ENCODE data around the gene ATPAF1. TPM values are rescaled to one million over a fixed set of nuclear protein-coding genes. Genes with fewer than 3 reads are reported as not detected.

ATPAF1 gene
- total and polyA plus RNA-seq, 2 donors from 2014 or later = 36.4 to 127 TPM

DNA sequence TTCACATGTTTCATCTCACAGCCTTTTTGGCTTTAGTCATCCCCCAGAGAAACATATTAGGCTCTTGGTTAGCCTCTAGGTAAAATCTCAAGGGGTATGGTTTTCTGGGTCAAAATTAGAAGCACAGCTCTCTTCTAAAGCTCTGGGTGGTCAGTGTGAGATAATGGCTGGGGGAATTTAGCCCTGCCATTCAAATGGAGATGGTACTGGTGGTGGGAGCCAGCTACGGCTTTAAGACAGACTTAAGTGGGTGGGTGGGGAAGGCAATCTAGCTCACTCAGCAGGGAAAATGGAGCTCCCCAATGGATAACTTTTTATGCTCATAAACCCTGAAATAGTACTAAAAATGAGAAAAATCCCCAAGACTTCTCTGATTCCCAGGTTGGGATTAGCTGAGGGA is 9.2 kb upstream of the ATPAF1 start:
- H3K36me3 ChIP-seq (ENCODE audit: control insufficient read depth in 2 of 3, insufficient read depth in 3 of 3, low read length in 3 of 3) = peaks cover 3 to 33% (median 23%) of the 10 kb centered on the region in 3 donors
- no peak overlapping the region for H3K27ac ChIP-seq (ENCODE audit: low read depth in 2 of 2, low read length in 2 of 2)
- intact Hi-C loops (cut with DNase I) = no loop called here
- H3K27me3 ChIP-seq (ENCODE audit: control insufficient read depth, insufficient read depth, low read length) = no peaks in the 10 kb centered on the region
- H3K4me3 ChIP-seq (ENCODE audit: low read length in 3 of 3) = no peak overlapping the region
- DNase-seq (no peak), FAIRE-seq (no peak)
- no peaks in the 10 kb centered on the region for H3K9me3 ChIP-seq (ENCODE audit: control insufficient read depth in 2 of 3, insufficient read depth in 1 of 3, low read length in 3 of 3)
- no peak overlapping the region for H3K9ac ChIP-seq (ENCODE audit: low read length in 3 of 3)
- H3K4me1 ChIP-seq (ENCODE audit: control insufficient read depth in 2 of 3, insufficient read depth in 2 of 3, low read depth in 1 of 3, low read length in 3 of 3) = no peaks in the 10 kb centered on the region
- TF ChIP-seq, protein P1, sequence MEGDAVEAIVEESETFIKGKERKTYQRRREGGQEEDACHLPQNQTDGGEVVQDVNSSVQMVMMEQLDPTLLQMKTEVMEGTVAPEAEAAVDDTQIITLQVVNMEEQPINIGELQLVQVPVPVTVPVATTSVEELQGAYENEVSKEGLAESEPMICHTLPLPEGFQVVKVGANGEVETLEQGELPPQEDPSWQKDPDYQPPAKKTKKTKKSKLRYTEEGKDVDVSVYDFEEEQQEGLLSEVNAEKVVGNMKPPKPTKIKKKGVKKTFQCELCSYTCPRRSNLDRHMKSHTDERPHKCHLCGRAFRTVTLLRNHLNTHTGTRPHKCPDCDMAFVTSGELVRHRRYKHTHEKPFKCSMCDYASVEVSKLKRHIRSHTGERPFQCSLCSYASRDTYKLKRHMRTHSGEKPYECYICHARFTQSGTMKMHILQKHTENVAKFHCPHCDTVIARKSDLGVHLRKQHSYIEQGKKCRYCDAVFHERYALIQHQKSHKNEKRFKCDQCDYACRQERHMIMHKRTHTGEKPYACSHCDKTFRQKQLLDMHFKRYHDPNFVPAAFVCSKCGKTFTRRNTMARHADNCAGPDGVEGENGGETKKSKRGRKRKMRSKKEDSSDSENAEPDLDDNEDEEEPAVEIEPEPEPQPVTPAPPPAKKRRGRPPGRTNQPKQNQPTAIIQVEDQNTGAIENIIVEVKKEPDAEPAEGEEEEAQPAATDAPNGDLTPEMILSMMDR (IDR thresholded peaks at IDR 0.05; ENCODE audit: borderline replicate concordance, extremely low read depth, insufficient read depth) = no peak

DNA sequence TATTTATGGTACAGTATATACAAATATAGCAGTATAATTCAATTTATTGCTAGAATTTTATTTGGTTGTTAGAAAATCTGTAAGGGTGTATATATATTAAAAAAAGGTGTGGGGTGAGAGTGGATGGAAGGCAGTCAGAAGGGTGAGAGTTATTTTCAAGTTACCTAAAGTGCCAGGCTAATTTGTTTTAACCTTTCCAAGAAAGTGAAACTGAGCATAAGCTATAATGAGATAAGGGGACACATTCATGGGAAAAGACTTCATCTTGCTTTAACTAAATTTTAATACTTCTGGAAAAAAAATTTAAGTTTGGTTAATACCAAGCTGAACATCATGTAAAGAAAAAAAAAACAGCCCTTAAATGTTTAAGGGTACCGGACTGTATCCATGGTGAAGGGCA is 8.4 kb upstream of the ATPAF1 start:
- no peak overlapping the region for H3K27ac ChIP-seq (ENCODE audit: low read depth in 2 of 2, low read length in 2 of 2)
- FAIRE-seq (no peak), DNase-seq (no peak)
- intact Hi-C loops (cut with DNase I) = no loop called here
- no peak overlapping the region for H3K9ac ChIP-seq (ENCODE audit: low read length in 3 of 3)
- no peak overlapping the region for H3K4me3 ChIP-seq (ENCODE audit: low read length in 3 of 3)
- no peaks in the 10 kb centered on the region for H3K4me1 ChIP-seq (ENCODE audit: control insufficient read depth in 2 of 3, insufficient read depth in 2 of 3, low read depth in 1 of 3, low read length in 3 of 3)
- TF ChIP-seq, protein P1 (IDR thresholded peaks at IDR 0.05; ENCODE audit: borderline replicate concordance, extremely low read depth, insufficient read depth) = no peak
- no peaks in the 10 kb centered on the region for H3K9me3 ChIP-seq (ENCODE audit: control insufficient read depth in 2 of 3, insufficient read depth in 1 of 3, low read length in 3 of 3)
- peaks cover 3 to 25% (median 19%) of the 10 kb centered on the region in 3 donors for H3K36me3 ChIP-seq (ENCODE audit: control insufficient read depth in 2 of 3, insufficient read depth in 3 of 3, low read length in 3 of 3)
- H3K27me3 ChIP-seq (ENCODE audit: control insufficient read depth, insufficient read depth, low read length) = no peaks in the 10 kb centered on the region

DNA sequence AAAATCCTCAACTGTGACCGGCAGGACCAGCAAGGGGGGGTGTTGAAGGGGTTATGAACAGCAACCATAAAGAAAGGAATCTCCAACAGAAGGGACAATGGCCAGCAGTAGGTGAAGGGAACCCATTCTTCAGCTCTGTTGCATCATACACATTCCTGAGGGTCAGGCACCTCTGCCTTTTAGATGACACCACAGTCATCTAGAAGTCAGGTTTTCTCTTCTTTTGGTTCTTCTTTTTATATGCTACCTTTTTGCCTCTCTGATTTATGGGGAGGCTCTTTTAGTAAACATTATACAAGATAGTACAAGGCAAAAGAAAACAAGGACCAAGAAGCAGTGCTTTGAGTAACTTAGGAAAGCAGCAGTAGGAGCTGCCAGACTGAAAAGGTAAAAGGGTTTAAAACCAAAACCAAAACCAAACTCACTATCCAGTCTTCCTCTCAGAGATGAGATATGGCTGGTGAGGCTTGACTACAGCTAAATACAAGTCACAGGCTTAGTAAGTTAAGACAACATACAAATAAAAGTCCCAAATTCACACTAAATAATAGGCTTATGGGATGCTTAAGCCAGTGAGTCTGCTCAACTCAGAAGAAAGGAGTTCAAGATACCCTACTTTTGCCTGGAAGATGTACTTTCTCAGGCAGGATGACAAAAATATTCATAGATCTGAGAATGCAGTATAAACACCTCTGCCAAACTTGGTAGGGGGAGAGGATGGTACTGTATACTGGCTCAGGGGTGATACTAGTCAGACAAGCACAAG is 7.6 kb upstream of the ATPAF1 start:
- no peak overlapping the region for H3K4me3 ChIP-seq (ENCODE audit: low read length in 3 of 3)
- FAIRE-seq = no peak
- H3K9ac ChIP-seq (ENCODE audit: low read length in 3 of 3) = no peak overlapping the region
- H3K27ac ChIP-seq (ENCODE audit: low read depth in 2 of 2, low read length in 2 of 2) = no peak overlapping the region
- no peaks in the 10 kb centered on the region for H3K9me3 ChIP-seq (ENCODE audit: control insufficient read depth in 2 of 3, insufficient read depth in 1 of 3, low read length in 3 of 3)
- TF ChIP-seq, protein P1 (IDR thresholded peaks at IDR 0.05; ENCODE audit: borderline replicate concordance, extremely low read depth, insufficient read depth) = no peak
- H3K27me3 ChIP-seq (ENCODE audit: control insufficient read depth, insufficient read depth, low read length) = no peaks in the 10 kb centered on the region
- peaks cover 3 to 22% (median 16%) of the 10 kb centered on the region in 3 donors for H3K36me3 ChIP-seq (ENCODE audit: control insufficient read depth in 2 of 3, insufficient read depth in 3 of 3, low read length in 3 of 3)
- H3K4me1 ChIP-seq (ENCODE audit: control insufficient read depth in 2 of 3, insufficient read depth in 2 of 3, low read depth in 1 of 3, low read length in 3 of 3) = no peaks in the 10 kb centered on the region
- DNase-seq = no peak
- intact Hi-C loops (cut with DNase I) = no loop called here

Measured in kidney (tissue), 14 donors.